ENCODE data around the gene GRIP1.

Gene GRIP1

DNA sequence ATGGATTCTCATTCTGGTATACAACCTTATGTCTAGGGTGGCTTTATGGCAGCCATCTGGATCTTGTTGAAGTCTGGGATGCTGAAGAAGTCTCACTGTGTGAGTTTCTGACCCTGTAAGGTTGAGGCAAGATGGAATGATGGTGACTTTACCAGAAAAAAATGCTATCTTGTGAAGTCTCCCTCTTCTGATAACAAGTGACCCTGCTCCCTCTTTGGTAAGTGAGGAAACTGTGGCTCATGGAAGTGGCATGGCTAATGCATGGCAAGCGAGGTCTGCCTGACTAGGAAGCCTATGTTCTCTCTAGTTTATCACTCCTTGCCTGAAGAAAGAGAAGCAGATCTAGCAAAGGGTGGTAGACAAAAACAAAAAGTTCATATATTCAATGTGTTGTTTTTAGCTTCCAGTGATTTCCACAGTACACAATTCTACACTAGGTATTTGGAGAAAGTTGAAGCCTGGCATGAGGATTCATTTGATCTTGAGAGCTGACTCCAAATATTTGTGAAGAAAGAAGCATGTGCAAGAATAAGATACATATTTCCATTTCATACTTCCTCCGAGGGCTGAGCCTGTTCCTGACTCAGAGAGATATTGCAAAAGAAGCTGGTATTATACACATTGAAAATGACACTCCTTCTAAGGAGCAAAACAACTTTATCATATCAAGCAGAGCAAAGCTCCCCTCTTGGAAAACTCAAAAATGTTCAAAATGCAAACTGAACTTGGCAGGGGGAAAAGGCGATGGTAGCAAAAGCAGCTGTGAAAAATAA, 313.0 kb downstream of the GRIP1 start:
- peak; percentile 41 to 55 for DNase-seq (ENCODE audit: low read depth in 2 of 2)
- no peak overlapping the region for H3K4me3 ChIP-seq (replicated peaks in 1 of 2; ENCODE audit: low read depth in 2 of 2, low read length in 2 of 2)
- no peak for TF ChIP-seq CTCF (IDR thresholded peaks at IDR 0.05; ENCODE audit: low read depth, low read length)

- no peak for DNase-seq (ENCODE audit: low read depth in 2 of 2)
- no peak overlapping the region for H3K4me3 ChIP-seq (replicated peaks in 1 of 2; ENCODE audit: low read depth in 2 of 2, low read length in 2 of 2)
- no peak for TF ChIP-seq CTCF (IDR thresholded peaks at IDR 0.05; ENCODE audit: low read depth, low read length)
These were observed 317.2 kb downstream of the GRIP1 start for GRCh38 chr12:66361703-66362102.

DNA sequence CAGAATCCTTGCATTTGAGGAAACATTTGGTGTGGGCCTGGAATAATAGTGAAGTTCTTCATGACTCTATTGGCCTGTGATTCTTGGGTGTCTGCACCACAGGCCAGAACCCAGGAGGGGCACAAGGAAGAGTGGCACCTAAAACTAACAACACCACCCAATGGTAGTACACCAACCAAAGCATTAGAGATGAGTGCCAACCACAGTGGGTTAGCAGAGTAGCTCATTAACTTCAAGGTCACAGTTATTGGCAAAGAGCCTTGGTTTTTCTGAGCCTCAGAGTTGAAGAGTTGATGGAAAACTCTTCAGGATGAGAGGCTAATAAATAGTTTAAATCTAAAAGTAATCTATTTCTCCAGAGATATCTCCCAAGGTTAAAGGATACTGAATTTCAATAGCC, 319.6 kb downstream of the GRIP1 start:
- TF ChIP-seq CTCF (IDR thresholded peaks at IDR 0.05; ENCODE audit: low read depth, low read length), result no peak
- H3K4me3 ChIP-seq (replicated peaks in 1 of 2; ENCODE audit: low read depth in 2 of 2, low read length in 2 of 2), result no peak overlapping the region
- no peak for DNase-seq (ENCODE audit: low read depth in 2 of 2)

- DNase-seq (ENCODE audit: low read depth in 2 of 2), result no peak
- no peak overlapping the region for H3K4me3 ChIP-seq (replicated peaks in 1 of 2; ENCODE audit: low read depth in 2 of 2, low read length in 2 of 2)
- TF ChIP-seq CTCF (IDR thresholded peaks at IDR 0.05; ENCODE audit: low read depth, low read length), result no peak
These were observed 324.6 kb downstream of the GRIP1 start for GRCh38 chr12:66354291-66354690.

DNA sequence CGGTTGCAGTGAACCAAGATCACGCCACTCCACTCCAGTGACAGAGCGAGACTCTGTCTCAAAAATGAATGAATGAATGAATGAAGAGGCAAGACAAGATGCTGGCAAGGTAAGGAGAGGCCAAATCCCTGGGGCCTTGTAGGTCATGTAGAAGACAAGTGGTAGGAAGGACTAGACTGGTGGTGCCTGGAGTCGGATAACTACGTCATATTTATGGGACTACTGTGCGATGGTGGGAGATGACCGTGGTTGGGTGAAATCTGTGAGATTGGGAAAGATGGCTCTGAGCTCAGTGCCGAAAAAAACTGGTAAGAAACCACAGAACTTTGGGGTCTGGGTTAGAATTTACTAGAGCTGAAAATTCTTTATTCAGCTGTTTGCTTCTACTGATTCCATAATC, 326.0 kb downstream of the GRIP1 start:
- no peak overlapping the region for H3K4me3 ChIP-seq (replicated peaks in 1 of 2; ENCODE audit: low read depth in 2 of 2, low read length in 2 of 2)
- TF ChIP-seq CTCF (IDR thresholded peaks at IDR 0.05; ENCODE audit: low read depth, low read length), result no peak
- no peak for DNase-seq (ENCODE audit: low read depth in 2 of 2)

- DNase-seq (ENCODE audit: low read depth in 2 of 2), result peak; percentile 25 to 33
- TF ChIP-seq CTCF (IDR thresholded peaks at IDR 0.05; ENCODE audit: low read depth, low read length), result peak; percentile 31
- H3K4me3 ChIP-seq (replicated peaks in 1 of 2; ENCODE audit: low read depth in 2 of 2, low read length in 2 of 2), result no peak overlapping the region
These were observed 326.7 kb downstream of the GRIP1 start for GRCh38 chr12:66352197-66352596.

DNA sequence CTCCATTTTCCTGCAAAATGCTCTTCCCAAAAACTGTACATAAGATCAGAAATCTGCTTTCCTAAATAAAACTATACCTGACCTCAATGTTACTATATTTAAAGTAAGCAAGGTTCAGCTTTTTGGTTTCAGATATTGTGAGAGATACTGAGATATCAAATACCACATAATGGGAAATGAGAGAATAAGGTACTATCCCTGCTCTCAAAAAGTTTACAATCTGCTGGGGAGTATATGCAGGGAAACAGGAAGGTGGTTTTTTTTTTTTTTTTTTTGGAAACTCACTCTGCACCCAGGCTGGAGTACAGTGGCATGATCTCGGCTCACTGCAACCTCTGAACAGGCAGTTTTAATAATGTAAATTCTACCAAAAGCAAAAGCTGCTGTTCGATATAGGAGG, 327.6 kb downstream of the GRIP1 start:
- no peak for TF ChIP-seq CTCF (IDR thresholded peaks at IDR 0.05; ENCODE audit: low read depth, low read length)
- no peak overlapping the region for H3K4me3 ChIP-seq (replicated peaks in 1 of 2; ENCODE audit: low read depth in 2 of 2, low read length in 2 of 2)
- no peak for DNase-seq (ENCODE audit: low read depth in 2 of 2)

Measured in cardiac fibroblast (primary cell).